Airway epithelial cell (primary cell): ENCODE measurements around the gene FLT4. TPM values are rescaled to one million over a fixed set of nuclear protein-coding genes. Genes with fewer than 3 reads are reported as not detected.

Experiments
- total RNA-seq: library from RNA; depleted of rRNA; stranded (reverse); fragments of >200 nt; gene quantifications from 2 replicates; pipeline ENCODE4 v1.2.3, GENCODE V29; 2015

Gene FLT4
- not detected in 2 replicates for total RNA-seq

GRCh38 chr5:180649297-180650039 is at the start of gene FLT4:
Gene FLT4, minus strand, starts transcription at chr5:180649600. Its CDS starts 55 bp downstream, at chr5:180649545.

GRCh38 chr5:180591311-180591887 is 58.0 kb downstream of the FLT4 start, which contains the start of gene SCGB3A1:
Gene SCGB3A1, minus strand, starts transcription at chr5:180591499. Its CDS starts 37 bp downstream, at chr5:180591462.

Other genes starting within 250 kb of the FLT4 start
- 12.3 and 16.6 TPM in 2 replicates for gene CNOT6, start 155.2 kb downstream of the FLT4 start, total RNA-seq
- gene SCGB3A1, start 58.1 kb downstream of the FLT4 start, total RNA-seq: 0.60 TPM in 1 of 2 replicates, not detected in the other
- not detected in 2 replicates for gene OR2Y1, start 90.5 kb upstream of the FLT4 start, total RNA-seq
- gene MGAT1, start 153.2 kb upstream of the FLT4 start, total RNA-seq: 123 and 141 TPM in 2 replicates
- gene ZFP62, start 211.7 kb upstream of the FLT4 start, total RNA-seq: 11.1 and 12.8 TPM in 2 replicates
- gene BTNL8, start 249.6 kb upstream of the FLT4 start, total RNA-seq: not detected in 2 replicates